ENCODE measurements around the gene ATP2C2.

The ATP2C2 gene

GRCh38 chr16:84327926-84328505 is 40.3 kb upstream of the ATP2C2 start:
- Histone ChIP-seq H4K20me1 (ENCODE audit: insufficient read depth) (no peaks in the 10 kb centered on the region), H2AFZ (ENCODE audit: low read depth) (no peak overlapping the region), H3K9ac (no peak overlapping the region), H3K36me3 (ENCODE audit: insufficient read depth) (no peaks in the 10 kb centered on the region), H3K79me2 (ENCODE audit: insufficient read depth, low read depth) (no peaks in the 10 kb centered on the region), H3K27me3 (ENCODE audit: insufficient read depth, low read depth) (peaks cover 36% of the 10 kb centered on the region; the same call in 1 of the 2 replicates), H3K4me3 (IDR thresholded peaks at IDR 0.05; ENCODE audit: insufficient read depth, low read depth, low read length) (no peak overlapping the region), H3K4me1 (ENCODE audit: low read depth, poor library complexity, severe bottlenecking) (no peaks in the 10 kb centered on the region), H3K27ac (no peak overlapping the region), H3K4me2 (no peak overlapping the region)
- no peak for TF ChIP-seq CTCF (conservative IDR thresholded peaks at IDR 0.05; ENCODE audit: low read depth, low read length)

GRCh38 chr16:84329016-84329415 is 39.3 kb upstream of the ATP2C2 start:
- no peak overlapping the region for H3K4me3 ChIP-seq (IDR thresholded peaks at IDR 0.05; ENCODE audit: insufficient read depth, low read depth, low read length)
- no peaks in the 10 kb centered on the region for H3K36me3 ChIP-seq (ENCODE audit: insufficient read depth)
- H2AFZ ChIP-seq (ENCODE audit: low read depth), result no peak overlapping the region
- no peak overlapping the region for H3K4me2 ChIP-seq
- H3K4me1 ChIP-seq (ENCODE audit: low read depth, poor library complexity, severe bottlenecking), result no peaks in the 10 kb centered on the region
- H4K20me1 ChIP-seq (ENCODE audit: insufficient read depth), result no peaks in the 10 kb centered on the region
- no peak for TF ChIP-seq CTCF (conservative IDR thresholded peaks at IDR 0.05; ENCODE audit: low read depth, low read length)
- peaks cover 36% of the 10 kb centered on the region; the same call in 1 of the 2 replicates for H3K27me3 ChIP-seq (ENCODE audit: insufficient read depth, low read depth)
- no peak overlapping the region for H3K9ac ChIP-seq
- no peak overlapping the region for H3K27ac ChIP-seq
- H3K79me2 ChIP-seq (ENCODE audit: insufficient read depth, low read depth), result no peaks in the 10 kb centered on the region

- Histone ChIP-seq H3K4me3 (IDR thresholded peaks at IDR 0.05; ENCODE audit: insufficient read depth, low read depth, low read length) (no peak overlapping the region), H3K79me2 (ENCODE audit: insufficient read depth, low read depth) (no peaks in the 10 kb centered on the region), H3K27me3 (ENCODE audit: insufficient read depth, low read depth) (peaks cover 32% of the 10 kb centered on the region; the same call in 1 of the 2 replicates), H2AFZ (ENCODE audit: low read depth) (no peak overlapping the region), H3K9ac (no peak overlapping the region), H3K4me2 (no peak overlapping the region), H3K4me1 (ENCODE audit: low read depth, poor library complexity, severe bottlenecking) (no peaks in the 10 kb centered on the region), H3K36me3 (ENCODE audit: insufficient read depth) (no peaks in the 10 kb centered on the region), H3K27ac (no peak overlapping the region), H4K20me1 (ENCODE audit: insufficient read depth) (no peaks in the 10 kb centered on the region)
- no peak for TF ChIP-seq CTCF (conservative IDR thresholded peaks at IDR 0.05; ENCODE audit: low read depth, low read length)
These were observed 38.3 kb upstream of the ATP2C2 start for GRCh38 chr16:84329843-84330684.

- peaks cover 34% of the 10 kb centered on the region; the same call in 1 of the 2 replicates for H3K27me3 ChIP-seq (ENCODE audit: insufficient read depth, low read depth)
- H3K4me3 ChIP-seq (IDR thresholded peaks at IDR 0.05; ENCODE audit: insufficient read depth, low read depth, low read length), result no peak overlapping the region
- no peak for TF ChIP-seq CTCF (conservative IDR thresholded peaks at IDR 0.05; ENCODE audit: low read depth, low read length)
- H3K27ac ChIP-seq, result no peak overlapping the region
- H3K4me2 ChIP-seq, result no peak overlapping the region
- H3K79me2 ChIP-seq (ENCODE audit: insufficient read depth, low read depth), result no peaks in the 10 kb centered on the region
- H3K4me1 ChIP-seq (ENCODE audit: low read depth, poor library complexity, severe bottlenecking), result no peaks in the 10 kb centered on the region
- H3K36me3 ChIP-seq (ENCODE audit: insufficient read depth), result no peaks in the 10 kb centered on the region
- H2AFZ ChIP-seq (ENCODE audit: low read depth), result no peak overlapping the region
- no peak overlapping the region for H3K9ac ChIP-seq
- H4K20me1 ChIP-seq (ENCODE audit: insufficient read depth), result no peaks in the 10 kb centered on the region
These were observed 37.7 kb upstream of the ATP2C2 start for GRCh38 chr16:84330685-84331050.

Data from KMS-11 (cell line).